A673 (cell line): Measurements from ENCODE around the gene SV2C. TPM values are rescaled to one million over a fixed set of nuclear protein-coding genes. Genes with fewer than 3 reads are reported as not detected.

Experiments
- BruUV-seq: library from RNA; stranded (reverse); fragments of 400-500 nt; replicated peaks from 2 replicates; lab custom pipeline; 2021; lab: Mats Ljungman, UMichigan
- CTCF ChIA-PET: fragments of 300-600 bp; sonication (Branson Sonifier 250); formaldehyde crosslinking; loops from one replicate; lab custom pipeline; 2022; ENCODE audit warnings: antibody characterized with exemption; lab: Charles Lee
- POLR2A ChIA-PET: fragments of 300-600 bp; sonication (Branson Sonifier 250); formaldehyde crosslinking; loops from one replicate; lab custom pipeline; 2022; ENCODE audit warnings: antibody characterized with exemption; ENCODE audit not compliant: low non-redundant PET; lab: Charles Lee
- DNase-seq: peaks from one replicate; pipeline ENCODE4 v3.0.0-alpha.2; 2015; ENCODE audit warnings: low spot score
- H3K27ac ChIP-seq: fragments of 200-600 bp; sonication (generic); 2 replicates; pipeline ENCODE4 v1.5.1; 2016; ENCODE audit warnings: mixed run types, low read depth, mild to moderate bottlenecking, mixed read lengths, antibody characterized with exemption, low read length; ENCODE audit not compliant: poor library complexity, severe bottlenecking
- H3K27me3 ChIP-seq: fragments of 200-600 bp; sonication (generic); replicated peaks from 2 replicates; pipeline ENCODE4 v1.6.1; 2017; ENCODE audit warnings: mixed run types, low read depth, mild to moderate bottlenecking, mixed read lengths, antibody characterized with exemption, low read length; ENCODE audit not compliant: insufficient read depth, poor library complexity
- H3K36me3 ChIP-seq: fragments of 200-600 bp; sonication (generic); 2 replicates; pipeline ENCODE4 v1.6.1; 2016; ENCODE audit warnings: mixed run types, mild to moderate bottlenecking, mixed read lengths, antibody characterized with exemption, low read length; ENCODE audit not compliant: insufficient read depth, poor library complexity, severe bottlenecking
- H3K4me1 ChIP-seq: fragments of 200-600 bp; sonication (generic); 2 replicates; pipeline ENCODE4 v1.6.1; 2017; ENCODE audit warnings: mixed run types, mild to moderate bottlenecking, mixed read lengths, antibody characterized with exemption, low read length; ENCODE audit not compliant: insufficient read depth, poor library complexity, severe bottlenecking
- H3K4me3 ChIP-seq: fragments of 200-600 bp; sonication (generic); 2 replicates; pipeline ENCODE4 v1.5.1; 2016; ENCODE audit warnings: low read depth, mixed run types, mild to moderate bottlenecking, mixed read lengths, low read length; ENCODE audit not compliant: poor library complexity, severe bottlenecking
- H3K9me3 ChIP-seq: fragments of 200-600 bp; sonication (generic); 2 replicates; pipeline ENCODE4 v1.6.1; 2016; ENCODE audit warnings: mixed run types, low read depth, mild to moderate bottlenecking, mixed read lengths, antibody characterized with exemption, low read length; ENCODE audit not compliant: poor library complexity, severe bottlenecking
- EZH2 ChIP-seq: fragments of 200-600 bp; sonication (generic); IDR thresholded peaks from 2 replicates; pipeline ENCODE4 v1.6.1; 2017; ENCODE audit warnings: borderline replicate concordance, low read depth, mild to moderate bottlenecking, mixed read lengths, antibody characterized with exemption, low read length; ENCODE audit not compliant: poor library complexity, severe bottlenecking
- intact Hi-C: fragments of 100-400 bp; cut with micrococcal nuclease; formaldehyde crosslinking; loops from one replicate; pipeline ENCODE4 v1.10.0; 2022; ENCODE audit not compliant: unreplicated experiment
- total RNA-seq: library from RNA; stranded (reverse); gene quantifications from 2 replicates; pipeline ENCODE4 v1.2.3, GENCODE V29; 2021
- TF ChIP-seq, protein P1 (sequence below): fragments of 300-800, 200-600 bp; sonication (generic); conservative IDR thresholded peaks from 2 replicates; pipeline ENCODE4 v1.5.1; 2017; ENCODE audit warnings: low read depth, mild to moderate bottlenecking, antibody characterized with exemption, low read length, moderate library complexity, mixed read lengths

Gene SV2C
- total RNA-seq, 1 experiment from 2014 or later, result 3.1 TPM

- no peaks in the 10 kb centered on the region for H3K27me3 ChIP-seq
- DNase-seq, result no peak
- intact Hi-C loops, result no loop called here
- no peak for TF ChIP-seq EZH2
- TF ChIP-seq, protein P1, sequence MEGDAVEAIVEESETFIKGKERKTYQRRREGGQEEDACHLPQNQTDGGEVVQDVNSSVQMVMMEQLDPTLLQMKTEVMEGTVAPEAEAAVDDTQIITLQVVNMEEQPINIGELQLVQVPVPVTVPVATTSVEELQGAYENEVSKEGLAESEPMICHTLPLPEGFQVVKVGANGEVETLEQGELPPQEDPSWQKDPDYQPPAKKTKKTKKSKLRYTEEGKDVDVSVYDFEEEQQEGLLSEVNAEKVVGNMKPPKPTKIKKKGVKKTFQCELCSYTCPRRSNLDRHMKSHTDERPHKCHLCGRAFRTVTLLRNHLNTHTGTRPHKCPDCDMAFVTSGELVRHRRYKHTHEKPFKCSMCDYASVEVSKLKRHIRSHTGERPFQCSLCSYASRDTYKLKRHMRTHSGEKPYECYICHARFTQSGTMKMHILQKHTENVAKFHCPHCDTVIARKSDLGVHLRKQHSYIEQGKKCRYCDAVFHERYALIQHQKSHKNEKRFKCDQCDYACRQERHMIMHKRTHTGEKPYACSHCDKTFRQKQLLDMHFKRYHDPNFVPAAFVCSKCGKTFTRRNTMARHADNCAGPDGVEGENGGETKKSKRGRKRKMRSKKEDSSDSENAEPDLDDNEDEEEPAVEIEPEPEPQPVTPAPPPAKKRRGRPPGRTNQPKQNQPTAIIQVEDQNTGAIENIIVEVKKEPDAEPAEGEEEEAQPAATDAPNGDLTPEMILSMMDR, result no peak
- CTCF ChIA-PET, result no interaction called here
- no peaks in the 10 kb centered on the region for H3K4me1 ChIP-seq
- POLR2A ChIA-PET, result no interaction called here
- no peak overlapping the region for H3K27ac ChIP-seq
- no peaks in the 10 kb centered on the region for H3K9me3 ChIP-seq
- no peak overlapping the region for H3K4me3 ChIP-seq
- BruUV-seq, result no TSS peak
- H3K36me3 ChIP-seq, result no peaks in the 10 kb centered on the region
Measured at GRCh38 chr5:76224898-76225297, 141.7 kb downstream of the SV2C start.

GRCh38 chr5:76225336-76225735 lies 142.2 kb downstream of the SV2C start:
- ChIA-PET POLR2A (no interaction called here), CTCF (no interaction called here)
- H3K27ac ChIP-seq, result no peak overlapping the region
- no peak for TF ChIP-seq EZH2
- TF ChIP-seq, protein P1, result no peak
- no peak for DNase-seq
- no peak overlapping the region for H3K4me3 ChIP-seq
- no peaks in the 10 kb centered on the region for H3K27me3 ChIP-seq
- no peaks in the 10 kb centered on the region for H3K4me1 ChIP-seq
- H3K36me3 ChIP-seq, result no peaks in the 10 kb centered on the region
- no TSS peak for BruUV-seq
- intact Hi-C loops, result no loop called here
- H3K9me3 ChIP-seq, result no peaks in the 10 kb centered on the region

GRCh38 chr5:76229900-76230299 lies 146.7 kb downstream of the SV2C start:
- CTCF ChIA-PET, result no interaction called here
- Histone ChIP-seq H3K9me3 (no peaks in the 10 kb centered on the region), H3K4me1 (no peaks in the 10 kb centered on the region), H3K27ac (no peak overlapping the region), H3K36me3 (no peaks in the 10 kb centered on the region), H3K4me3 (no peak overlapping the region), H3K27me3 (no peaks in the 10 kb centered on the region)
- POLR2A ChIA-PET, result no interaction called here
- no TSS peak for BruUV-seq
- no peak for DNase-seq
- no peak for TF ChIP-seq EZH2
- TF ChIP-seq, protein P1, result no peak
- intact Hi-C loops, result no loop called here
